ENCODE results near the gene PBX3. TPM values are rescaled to one million over a fixed set of nuclear protein-coding genes. Genes with fewer than 3 reads are reported as not detected.

Gene PBX3
- total RNA-seq, 1 donor, result 38.1 TPM

DNA sequence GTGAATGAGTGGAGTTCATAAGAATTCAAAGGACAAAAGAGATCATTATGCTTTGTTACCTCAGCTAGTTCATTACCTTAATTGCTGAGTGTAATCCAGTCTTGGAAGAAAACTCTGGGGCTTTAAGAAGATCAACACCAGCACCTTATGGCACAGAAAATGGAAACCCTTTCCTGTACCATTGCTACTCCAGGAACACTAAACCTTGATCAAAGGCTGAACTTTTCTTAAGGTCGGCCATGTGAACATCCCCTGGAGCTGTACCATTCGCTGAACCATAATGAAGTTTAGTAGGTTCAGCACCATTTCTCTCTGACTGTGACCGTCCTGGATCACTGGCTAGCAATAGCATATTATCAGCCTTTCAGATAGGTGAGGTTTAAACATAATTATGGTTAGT, 97.4 kb downstream of the PBX3 start:
- peaks cover 7% of the 10 kb centered on the region for H3K4me1 ChIP-seq (ENCODE audit: insufficient read depth, low read length)
- H3K27me3 ChIP-seq (ENCODE audit: insufficient read depth, low read length), result no peaks in the 10 kb centered on the region
- no peak overlapping the region for H3K4me3 ChIP-seq (ENCODE audit: low read length)
- no peaks in the 10 kb centered on the region for H3K9me3 ChIP-seq (ENCODE audit: low read depth, low read length)

- Histone ChIP-seq H3K4me1 (ENCODE audit: insufficient read depth, low read length) (peaks cover 3% of the 10 kb centered on the region), H3K4me3 (ENCODE audit: low read length) (no peak overlapping the region), H3K27me3 (ENCODE audit: insufficient read depth, low read length) (no peaks in the 10 kb centered on the region), H3K9me3 (ENCODE audit: low read depth, low read length) (no peaks in the 10 kb centered on the region)
Observed at GRCh38 chr9:125845271-125845808, 98.2 kb downstream of the PBX3 start.

GRCh38 chr9:125847735-125848134, 100.6 kb downstream of the PBX3 start:
- Histone ChIP-seq H3K4me1 (ENCODE audit: insufficient read depth, low read length) (no peaks in the 10 kb centered on the region), H3K4me3 (ENCODE audit: low read length) (no peak overlapping the region), H3K9me3 (ENCODE audit: low read depth, low read length) (no peaks in the 10 kb centered on the region), H3K27me3 (ENCODE audit: insufficient read depth, low read length) (no peaks in the 10 kb centered on the region)

GRCh38 chr9:125850106-125850632, 103.0 kb downstream of the PBX3 start:
- H3K4me3 ChIP-seq (ENCODE audit: low read length), result no peak overlapping the region
- no peaks in the 10 kb centered on the region for H3K27me3 ChIP-seq (ENCODE audit: insufficient read depth, low read length)
- H3K4me1 ChIP-seq (ENCODE audit: insufficient read depth, low read length), result no peaks in the 10 kb centered on the region
- H3K9me3 ChIP-seq (ENCODE audit: low read depth, low read length), result no peaks in the 10 kb centered on the region

DNA sequence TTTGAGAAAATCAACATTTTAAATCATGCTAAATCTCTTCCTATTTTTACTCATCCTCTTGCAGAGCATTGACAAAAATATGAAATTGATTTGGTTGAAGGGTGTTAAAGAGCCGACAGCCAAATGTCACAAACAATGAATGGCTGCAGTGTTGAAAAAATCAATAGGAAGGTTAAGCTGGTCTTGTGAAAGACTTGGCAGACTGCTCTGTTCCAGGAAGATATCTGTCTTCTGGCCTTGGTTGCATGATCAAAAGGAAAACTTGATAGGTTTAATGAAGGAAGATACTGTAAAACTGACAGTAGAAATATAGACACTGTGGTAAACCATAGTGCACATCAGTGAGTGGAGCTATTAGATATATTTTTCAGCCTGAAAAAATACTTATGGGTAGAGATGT, 103.6 kb downstream of the PBX3 start:
- Histone ChIP-seq H3K27me3 (ENCODE audit: insufficient read depth, low read length) (no peaks in the 10 kb centered on the region), H3K9me3 (ENCODE audit: low read depth, low read length) (no peaks in the 10 kb centered on the region), H3K4me1 (ENCODE audit: insufficient read depth, low read length) (no peaks in the 10 kb centered on the region), H3K4me3 (ENCODE audit: low read length) (no peak overlapping the region)

DNA sequence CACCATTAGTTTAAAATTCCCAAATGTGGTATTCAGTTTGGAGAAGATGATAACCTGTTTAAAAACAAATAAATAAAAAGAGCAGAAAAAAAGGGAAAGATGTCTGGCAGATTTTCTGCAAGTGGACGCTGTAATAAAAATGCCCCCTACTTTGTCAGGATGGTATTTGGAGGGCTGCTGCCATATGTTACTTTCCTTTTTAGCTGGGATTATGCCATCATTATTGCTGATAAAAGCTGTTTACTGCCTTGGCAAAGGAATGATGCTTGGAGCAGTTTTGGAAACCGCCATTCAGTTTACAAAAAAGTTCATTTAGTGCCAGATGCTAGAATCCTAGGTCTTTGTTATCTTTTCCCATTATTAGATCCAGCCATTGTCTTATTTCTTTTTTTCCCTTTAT, 104.8 kb downstream of the PBX3 start:
- no peaks in the 10 kb centered on the region for H3K4me1 ChIP-seq (ENCODE audit: insufficient read depth, low read length)
- H3K4me3 ChIP-seq (ENCODE audit: low read length), result no peak overlapping the region
- H3K27me3 ChIP-seq (ENCODE audit: insufficient read depth, low read length), result no peaks in the 10 kb centered on the region
- no peaks in the 10 kb centered on the region for H3K9me3 ChIP-seq (ENCODE audit: low read depth, low read length)

DNA sequence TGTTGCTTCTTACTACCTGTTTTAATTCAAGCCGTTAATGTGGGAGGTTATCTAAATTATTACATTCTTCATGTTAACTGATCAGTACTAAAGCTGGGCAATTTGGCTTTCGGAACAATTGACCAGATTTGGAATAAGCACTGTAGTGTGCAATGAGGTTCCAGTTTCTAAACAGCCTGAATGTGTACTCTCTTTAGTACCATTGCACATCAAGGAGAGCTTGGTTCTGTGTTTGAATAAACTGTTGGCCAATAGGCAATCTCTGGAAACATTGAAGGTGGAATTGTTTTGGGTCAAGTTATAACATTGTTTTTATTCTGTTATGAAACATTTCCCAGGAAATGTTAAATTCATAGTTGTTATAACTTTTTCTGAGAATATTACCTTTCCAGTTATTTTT, 105.2 kb downstream of the PBX3 start:
- no peaks in the 10 kb centered on the region for H3K4me1 ChIP-seq (ENCODE audit: insufficient read depth, low read length)
- H3K4me3 ChIP-seq (ENCODE audit: low read length), result no peak overlapping the region
- no peaks in the 10 kb centered on the region for H3K9me3 ChIP-seq (ENCODE audit: low read depth, low read length)
- H3K27me3 ChIP-seq (ENCODE audit: insufficient read depth, low read length), result no peaks in the 10 kb centered on the region

GRCh38 chr9:125854553-125855275, 107.5 kb downstream of the PBX3 start:
- H3K9me3 ChIP-seq (ENCODE audit: low read depth, low read length), result no peaks in the 10 kb centered on the region
- no peaks in the 10 kb centered on the region for H3K27me3 ChIP-seq (ENCODE audit: insufficient read depth, low read length)
- no peaks in the 10 kb centered on the region for H3K4me1 ChIP-seq (ENCODE audit: insufficient read depth, low read length)
- no peak overlapping the region for H3K4me3 ChIP-seq (ENCODE audit: low read length)

DNA sequence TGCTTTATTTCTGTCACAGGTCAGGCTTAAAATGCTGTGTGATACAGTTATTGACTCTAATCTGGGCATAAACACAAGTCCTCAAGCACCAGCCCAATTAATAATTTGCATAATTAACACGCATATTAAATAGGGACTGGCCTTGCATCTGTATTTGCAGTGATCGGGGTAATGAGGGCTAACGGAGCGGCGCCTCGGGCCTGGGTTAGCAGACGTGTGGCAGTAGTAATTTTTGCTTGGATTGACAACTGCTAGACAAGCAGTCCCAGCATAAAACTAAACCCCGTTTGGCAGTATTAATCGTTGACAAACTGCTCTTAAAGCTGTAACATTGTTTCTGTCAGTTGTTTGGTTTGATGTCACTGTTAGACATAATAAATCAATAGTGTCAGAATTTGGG, 109.2 kb downstream of the PBX3 start:
- no peak overlapping the region for H3K4me3 ChIP-seq (ENCODE audit: low read length)
- H3K4me1 ChIP-seq (ENCODE audit: insufficient read depth, low read length), result no peaks in the 10 kb centered on the region
- no peaks in the 10 kb centered on the region for H3K27me3 ChIP-seq (ENCODE audit: insufficient read depth, low read length)
- no peaks in the 10 kb centered on the region for H3K9me3 ChIP-seq (ENCODE audit: low read depth, low read length)

- Histone ChIP-seq H3K4me3 (ENCODE audit: low read length) (no peak overlapping the region), H3K9me3 (ENCODE audit: low read depth, low read length) (no peaks in the 10 kb centered on the region), H3K27me3 (ENCODE audit: insufficient read depth, low read length) (no peaks in the 10 kb centered on the region), H3K4me1 (ENCODE audit: insufficient read depth, low read length) (no peaks in the 10 kb centered on the region)
Observed at GRCh38 chr9:125861405-125862058, 114.4 kb downstream of the PBX3 start.

GRCh38 chr9:125863923-125864322, 116.8 kb downstream of the PBX3 start:
- Histone ChIP-seq H3K27me3 (ENCODE audit: insufficient read depth, low read length) (no peaks in the 10 kb centered on the region), H3K4me3 (ENCODE audit: low read length) (no peak overlapping the region), H3K9me3 (ENCODE audit: low read depth, low read length) (no peaks in the 10 kb centered on the region), H3K4me1 (ENCODE audit: insufficient read depth, low read length) (no peaks in the 10 kb centered on the region)

DNA sequence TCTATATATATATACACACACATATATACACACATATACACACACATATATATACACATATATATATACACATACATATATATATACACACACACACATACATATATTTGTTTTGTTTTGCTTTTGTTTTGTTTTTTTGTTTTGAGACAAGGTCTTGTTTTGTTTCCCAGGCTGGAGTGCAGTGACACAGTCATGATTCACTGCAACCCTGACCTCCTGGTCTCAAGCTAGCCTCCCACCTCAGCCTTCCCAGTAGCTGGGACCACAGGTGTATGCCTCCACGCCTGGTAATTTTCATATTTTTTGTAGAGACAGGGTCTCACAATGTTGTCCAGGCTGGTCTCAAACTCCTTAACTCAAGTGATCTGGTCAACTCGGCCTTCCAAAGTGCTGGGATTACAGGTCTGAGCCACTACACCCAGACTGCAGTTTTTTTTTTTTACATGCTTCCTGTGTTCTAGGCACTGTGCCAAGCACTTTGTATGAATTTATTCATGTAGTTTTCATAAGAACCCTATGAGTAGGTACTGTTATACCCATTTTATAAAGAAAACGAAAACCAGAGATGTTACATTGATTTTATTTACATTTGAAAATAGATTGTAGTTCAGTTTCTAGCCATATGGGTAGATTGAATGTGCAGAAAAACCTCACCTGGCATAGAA, 120.7 kb downstream of the PBX3 start:
- no peak overlapping the region for H3K4me3 ChIP-seq (ENCODE audit: low read length)
- H3K27me3 ChIP-seq (ENCODE audit: insufficient read depth, low read length), result no peaks in the 10 kb centered on the region
- no peaks in the 10 kb centered on the region for H3K9me3 ChIP-seq (ENCODE audit: low read depth, low read length)
- no peaks in the 10 kb centered on the region for H3K4me1 ChIP-seq (ENCODE audit: insufficient read depth, low read length)

DNA sequence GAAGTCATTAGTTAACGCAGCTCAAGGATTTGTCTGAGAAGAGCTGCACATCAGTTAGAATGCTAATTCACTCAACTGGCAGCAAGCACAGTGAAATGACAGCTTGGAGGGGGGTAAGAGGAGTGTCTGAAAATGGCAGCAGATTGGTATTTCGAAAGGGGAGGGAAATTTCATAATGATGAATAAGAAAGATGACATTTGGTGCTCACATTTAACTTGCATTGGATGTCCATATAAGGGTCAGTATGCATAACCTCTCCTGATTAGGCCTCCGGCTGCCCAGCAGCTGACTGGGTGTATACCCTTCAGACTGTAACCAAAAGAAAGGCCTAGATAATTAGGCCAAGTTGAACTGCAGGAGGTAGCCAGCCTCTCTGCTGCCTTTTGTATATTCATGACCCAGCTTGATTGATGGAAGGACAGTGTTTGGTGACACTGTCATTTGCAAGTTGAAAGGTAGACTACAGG, 131.0 kb downstream of the PBX3 start:
- H3K4me1 ChIP-seq (ENCODE audit: insufficient read depth, low read length), result no peaks in the 10 kb centered on the region
- no peaks in the 10 kb centered on the region for H3K9me3 ChIP-seq (ENCODE audit: low read depth, low read length)
- H3K4me3 ChIP-seq (ENCODE audit: low read length), result no peak overlapping the region
- no peaks in the 10 kb centered on the region for H3K27me3 ChIP-seq (ENCODE audit: insufficient read depth, low read length)

DNA sequence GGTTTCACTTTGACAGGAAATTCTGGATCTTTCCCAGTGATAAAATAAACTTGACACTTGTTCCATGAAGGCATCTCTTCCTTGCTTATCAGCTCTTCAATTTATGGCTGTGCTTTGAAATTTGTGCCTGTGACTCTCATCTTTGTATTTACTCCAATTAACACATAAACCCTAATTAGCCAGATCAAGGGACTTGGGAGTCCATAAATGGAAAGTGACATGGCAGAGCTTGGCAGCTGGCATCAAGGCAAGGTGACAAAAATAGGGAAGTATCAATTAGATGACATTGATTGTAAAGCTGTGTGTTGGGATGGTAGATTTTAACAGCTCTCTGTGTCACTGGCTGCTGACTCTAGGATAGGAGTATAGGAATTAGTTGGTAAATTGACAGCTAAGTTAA, 133.9 kb downstream of the PBX3 start:
- no peaks in the 10 kb centered on the region for H3K4me1 ChIP-seq (ENCODE audit: insufficient read depth, low read length)
- no peak overlapping the region for H3K4me3 ChIP-seq (ENCODE audit: low read length)

GRCh38 chr9:125883565-125884217, 136.5 kb downstream of the PBX3 start:
- H3K27me3 ChIP-seq (ENCODE audit: insufficient read depth, low read length), result peaks cover 14% of the 10 kb centered on the region

More for the DNA sequence above, 133.9 kb downstream of the PBX3 start:
- H3K9me3 ChIP-seq (ENCODE audit: low read depth, low read length), result no peaks in the 10 kb centered on the region
- no peaks in the 10 kb centered on the region for H3K27me3 ChIP-seq (ENCODE audit: insufficient read depth, low read length)

More at GRCh38 chr9:125883565-125884217, 136.5 kb downstream of the PBX3 start:
- H3K9me3 ChIP-seq (ENCODE audit: low read depth, low read length), result no peaks in the 10 kb centered on the region
- no peak overlapping the region for H3K4me3 ChIP-seq (ENCODE audit: low read length)
- no peaks in the 10 kb centered on the region for H3K4me1 ChIP-seq (ENCODE audit: insufficient read depth, low read length)

Measured in mononuclear cell (primary cell).